ENCODE measurements around the gene ANKS1B. TPM values are rescaled to one million over a fixed set of nuclear protein-coding genes. Genes with fewer than 3 reads are reported as not detected.

ANKS1B gene
- total and polyA plus RNA-seq, 10 of the 15 experiments (the other 5 are each of a cell fraction or from before 2014, with no cell fraction given), result 0.16 to 1.3 (median 0.82) TPM; not detected in 7

GRCh38 chr12:99713946-99714520 lies 270.7 kb downstream of the ANKS1B start:
- no peaks in the 10 kb centered on the region for H3K9me3 ChIP-seq (replicated peaks; ENCODE audit: control insufficient read depth, insufficient read depth, low read length)
- ChIA-PET RAD21 (ENCODE audit: unreplicated experiment) (no interaction called here), POLR2A (interaction anchor here (0.6 kb wide), 1 partner anchor 1035 kb away, joined by 3 read pairs; no protein-coding TSS in a partner anchor), CTCF (no interaction called here), SMC1A (ENCODE audit: uncharacterized antibody, unreplicated experiment) (no interaction called here)
- WGBS (ENCODE audit: insufficient coverage, insufficient replicate concordance, low lambda C conversion rate, missing lambda C conversion rate), result 45% methylated on average over 3 of the region's 3 CpGs
- no peak for DNase-seq (ENCODE audit: low read depth, low spot score)
- FAIRE-seq, result no peak
- no peak overlapping the region for H3K4me2 ChIP-seq (ENCODE audit: control insufficient read depth, insufficient read depth)
- no peaks in the 10 kb centered on the region for H3K27me3 ChIP-seq (replicated peaks in 1 of 2; ENCODE audit: control insufficient read depth in 2 of 2, insufficient read depth in 2 of 2, low read length in 1 of 2)
- no TSS peak for BruUV-seq (replicated peaks)
- in situ Hi-C loops (cut with MboI), result no loop called here
- ATAC-seq, result no peak
- no peak overlapping the region for H2AFZ ChIP-seq (ENCODE audit: control insufficient read depth, low read depth, low read length)
- H3K79me2 ChIP-seq (ENCODE audit: control insufficient read depth, insufficient read depth, low read length), result no peaks in the 10 kb centered on the region
- intact Hi-C loops (cut with micrococcal nuclease; ENCODE audit: unreplicated experiment), result no loop called here
- no peaks in the 10 kb centered on the region for H4K20me1 ChIP-seq (ENCODE audit: control insufficient read depth, insufficient read depth)
- H3K4me3 ChIP-seq, result no peak overlapping the region
- H3K27ac ChIP-seq (ENCODE audit: control insufficient read depth, insufficient read depth), result no peak overlapping the region
- H3K4me1 ChIP-seq (ENCODE audit: control insufficient read depth, insufficient read depth, low read length), result no peaks in the 10 kb centered on the region
- H3K36me3 ChIP-seq (ENCODE audit: control insufficient read depth in 2 of 2, insufficient read depth in 2 of 2, low read length in 1 of 2), result no peaks in the 10 kb centered on the region
- H3K9ac ChIP-seq (ENCODE audit: control insufficient read depth, insufficient read depth, low read length), result no peak overlapping the region
- TF ChIP-seq LARP7 (IDR thresholded peaks at IDR 0.05), result no peak
- TF ChIP-seq ZSCAN29 (IDR thresholded peaks at IDR 0.05), result no peak
- TF ChIP-seq NRF1 (conservative IDR thresholded peaks at IDR 0.05; ENCODE audit: low read depth, low read length), result no peak
- TF ChIP-seq SIX5 (IDR thresholded peaks at IDR 0.05; ENCODE audit: low read depth, low read length, severe bottlenecking), result no peak
- TF ChIP-seq NR2C2 (IDR thresholded peaks at IDR 0.05; ENCODE audit: borderline replicate concordance, control insufficient read depth, insufficient read length, low read depth), result no peak
- no peak for TF ChIP-seq ZBTB4 (CRISPR knock-in tag; IDR thresholded peaks at IDR 0.05)
- TF ChIP-seq ZNF687 (IDR thresholded peaks at IDR 0.05), result no peak
- TF ChIP-seq EGR1 (IDR thresholded peaks at IDR 0.05; ENCODE audit: borderline replicate concordance in 1 of 2, low read depth in 2 of 2, low read length in 2 of 2), result no peak
- TF ChIP-seq IRF5 (IDR thresholded peaks at IDR 0.05; ENCODE audit: borderline replicate concordance), result no peak
- no peak for TF ChIP-seq REST (IDR thresholded peaks at IDR 0.05; ENCODE audit: low read depth, low read length)
- no peak for TF ChIP-seq MYC (IDR thresholded peaks at IDR 0.05; ENCODE audit: insufficient read depth, insufficient read length, insufficient replicate concordance, low read length, severe bottlenecking)
